GM12878 (cell line): Measurements from ENCODE around the gene ENDOU. TPM values are rescaled to one million over a fixed set of nuclear protein-coding genes. Genes with fewer than 3 reads are reported as not detected.

Experiments
- ATAC-seq: fragments of 200-7000 bp; cut with Tn5 transposase; 3 replicates; pipeline ENCODE4 v1.9.1; 2020; ENCODE audit warnings: mild to moderate bottlenecking, moderate library complexity
- BruUV-seq: library from RNA; stranded (reverse); fragments of 400-500 nt; replicated peaks from 2 replicates; lab custom pipeline; 2021; lab: Mats Ljungman, UMichigan
- CTCF ChIA-PET: fragments of 300-600 bp; sonication (Branson Sonifier 250); formaldehyde crosslinking; extraction: SDS; loops from one replicate; lab custom pipeline; 2021; ENCODE audit warnings: inconsistent platforms; lab: Yijun Ruan, JAX
- POLR2A ChIA-PET: fragments of 350-600 bp; formaldehyde crosslinking; extraction: SDS; loops from one replicate; lab custom pipeline; 2021; ENCODE audit warnings: inconsistent platforms; lab: Charles Lee
- RAD21 ChIA-PET: fragments of 300-600 bp; sonication (Branson Sonifier 250); formaldehyde crosslinking; loops from one replicate; lab custom pipeline; 2023; ENCODE audit warnings: antibody characterized with exemption; ENCODE audit not compliant: unreplicated experiment; lab: Charles Lee
- SMC1A ChIA-PET: fragments of 300-600 bp; sonication (Branson Sonifier 250); formaldehyde crosslinking; loops from one replicate; lab custom pipeline; 2023; ENCODE audit not compliant: unreplicated experiment, uncharacterized antibody; lab: Charles Lee
- DNase-seq: peaks from one replicate; pipeline ENCODE4 v3.0.0-alpha.2; 2011; ENCODE audit warnings: low read depth, low spot score
- FAIRE-seq: peaks from 3 replicates; lab custom pipeline; 2011; peaks lifted over from hg19 to GRCh38; lab: Jason Lieb, UNC
- H2AFZ ChIP-seq: 2 replicates; pipeline ENCODE4 v1.6.0; 2011; ENCODE audit warnings: low read depth, low read length, control low read depth; ENCODE audit not compliant: control insufficient read depth
- H3K27ac ChIP-seq: 2 replicates; pipeline ENCODE4 v1.5.1; 2011; ENCODE audit warnings: control low read depth; ENCODE audit not compliant: control insufficient read depth, insufficient read depth
- H3K27me3 ChIP-seq, 2 experiments: replicated peaks in 1 of 2; 2 replicates each; pipeline versions ENCODE4 v1.6.0 to v1.6.1; 2011; ENCODE audit warnings: low read length in 1 of 2; ENCODE audit not compliant: control insufficient read depth in 2 of 2, insufficient read depth in 2 of 2
- H3K36me3 ChIP-seq, 2 experiments: 2 replicates each; pipeline ENCODE4 v1.5.1; 2011; ENCODE audit warnings: low read length in 1 of 2; ENCODE audit not compliant: control insufficient read depth in 2 of 2, insufficient read depth in 2 of 2
- H3K4me1 ChIP-seq: 2 replicates; pipeline ENCODE4 v1.6.1; 2011; ENCODE audit warnings: mild to moderate bottlenecking, low read length, moderate library complexity, mixed read lengths; ENCODE audit not compliant: control insufficient read depth, insufficient read depth
- H3K4me2 ChIP-seq: 2 replicates; pipeline ENCODE4 v1.6.0; 2011; ENCODE audit warnings: control low read depth; ENCODE audit not compliant: control insufficient read depth, insufficient read depth
- H3K4me3 ChIP-seq: fragments of 200-600 bp; sonication (generic); 2 replicates; pipeline ENCODE4 v1.5.1; 2016
- H3K79me2 ChIP-seq: 2 replicates; pipeline ENCODE4 v1.6.0; 2011; ENCODE audit warnings: low read length; ENCODE audit not compliant: control insufficient read depth, insufficient read depth
- H3K9ac ChIP-seq: 2 replicates; pipeline ENCODE4 v1.8.0; 2011; ENCODE audit warnings: low read length, control low read depth, mixed read lengths; ENCODE audit not compliant: control insufficient read depth, insufficient read depth
- H3K9me3 ChIP-seq: replicated peaks from 3 replicates; pipeline ENCODE4 v1.5.1; 2011; ENCODE audit warnings: mild to moderate bottlenecking, low read length; ENCODE audit not compliant: control insufficient read depth, insufficient read depth
- H4K20me1 ChIP-seq: 2 replicates; pipeline ENCODE4 v1.6.0; 2011; ENCODE audit not compliant: control insufficient read depth, insufficient read depth
- CBFB ChIP-seq: IDR thresholded peaks from 2 replicates; pipeline ENCODE4 v1.6.1; 2016; ENCODE audit warnings: antibody characterized with exemption, low read depth
- CREB1 ChIP-seq: IDR thresholded peaks from 2 replicates; pipeline ENCODE4 v1.6.1; 2012; ENCODE audit warnings: low read depth, mild to moderate bottlenecking, inconsistent platforms
- IKZF2 ChIP-seq, 2 experiments: fragments of 450-650 bp; IDR thresholded peaks; 2 replicates each; pipeline ENCODE4 v1.6.1; 2017; ENCODE audit warnings: mild to moderate bottlenecking in 2 of 2, moderate library complexity in 2 of 2
- KLF5 ChIP-seq: fragments of 450-650 bp; IDR thresholded peaks from 2 replicates; pipeline ENCODE4 v1.6.1; 2014; ENCODE audit warnings: mild to moderate bottlenecking; ENCODE audit not compliant: partially characterized antibody
- MEF2B ChIP-seq: fragments of 450-650 bp; IDR thresholded peaks from 2 replicates; pipeline ENCODE4 v1.6.1; 2018; ENCODE audit warnings: mild to moderate bottlenecking, moderate library complexity; ENCODE audit not compliant: partially characterized antibody, poor library complexity, severe bottlenecking
- MTA2 ChIP-seq: fragments of 450-650 bp; IDR thresholded peaks from 2 replicates; pipeline ENCODE4 v1.6.1; 2016; ENCODE audit warnings: low read depth, mild to moderate bottlenecking, moderate library complexity
- NFIC ChIP-seq: IDR thresholded peaks from 2 replicates; pipeline ENCODE4 v1.6.1; 2012; ENCODE audit warnings: low read depth, mild to moderate bottlenecking, inconsistent platforms, low read length, moderate library complexity
- NR2F1 ChIP-seq: fragments of 450-650 bp; conservative IDR thresholded peaks from 2 replicates; pipeline ENCODE4 v1.6.1; 2017; ENCODE audit warnings: mild to moderate bottlenecking
- RUNX3 ChIP-seq: IDR thresholded peaks from 2 replicates; pipeline ENCODE4 v1.6.1; 2012; ENCODE audit warnings: low read length, inconsistent platforms
- SUZ12 ChIP-seq: fragments of 200-600 bp; sonication (generic); IDR thresholded peaks from one replicate; pipeline ENCODE4 v1.6.1; 2018; ENCODE audit warnings: antibody characterized with exemption, mild to moderate bottlenecking; ENCODE audit not compliant: unreplicated experiment
- WGBS: methylation state at CpG from one replicate; pipeline ENCODE4 v1.1.6; 2016; ENCODE audit warnings: low lambda C conversion rate; ENCODE audit not compliant: insufficient replicate concordance, insufficient coverage; ENCODE audit errors: missing lambda C conversion rate; 5-methylcytosine and 5-hydroxymethylcytosine counted together
- in situ Hi-C: fragments of 300-500 bp; cut with MboI; formaldehyde crosslinking; loops from 9 replicates; pipeline ENCODE4 v1.14.3; 2018; ENCODE audit warnings: mixed read lengths
- intact Hi-C: fragments of 100-400 bp; cut with micrococcal nuclease; formaldehyde crosslinking; loops from one replicate; pipeline ENCODE4 v1.14.2; 2022; ENCODE audit not compliant: unreplicated experiment
- polyA plus RNA-seq, 11 experiments: library from polyadenylated mRNA; depleted of rRNA in 4 of 11; unstranded in 6 of 11; stranded (reverse) in 5 of 11; fragments of >200 nt; fragmentation: Nextera tagmentation in 4 of 11; fragmentation: Illumina TruSeq in 1 of 11; extraction: Ambion mirVana in 4 of 11; extraction: Trizol in 1 of 11; gene quantifications; 1 replicate in 1 of 11; 2 replicates in 10 of 11; pipeline versions ENCODE4 v1.2.1 to v1.2.3, GENCODE V29; 2011 to 2016; ENCODE audit warnings: inconsistent platforms in 2 of 11, missing spikeins in 2 of 11, low read depth in 1 of 11
- total RNA-seq, 4 experiments: library from RNA; depleted of rRNA in 3 of 4; stranded (reverse); fragments of >200 nt in 3 of 4; fragmentation: Illumina TruSeq in 1 of 4; extraction: Trizol in 1 of 4; gene quantifications; 2 replicates each; pipeline versions ENCODE4 v1.2.1 to v1.2.3, GENCODE V29; 2013 to 2021
- TF ChIP-seq, protein P1 (sequence below): fragments of 450-650 bp; IDR thresholded peaks from 2 replicates; pipeline ENCODE4 v1.6.1; 2018; ENCODE audit warnings: mild to moderate bottlenecking, low read depth, moderate library complexity; ENCODE audit not compliant: partially characterized antibody

ENDOU gene
- total and polyA plus RNA-seq, 10 of the 15 experiments (the other 5 are each of a cell fraction or from before 2014, with no cell fraction given), result 0.03 to 0.17 (median 0.10) TPM; not detected in 4

DNA sequence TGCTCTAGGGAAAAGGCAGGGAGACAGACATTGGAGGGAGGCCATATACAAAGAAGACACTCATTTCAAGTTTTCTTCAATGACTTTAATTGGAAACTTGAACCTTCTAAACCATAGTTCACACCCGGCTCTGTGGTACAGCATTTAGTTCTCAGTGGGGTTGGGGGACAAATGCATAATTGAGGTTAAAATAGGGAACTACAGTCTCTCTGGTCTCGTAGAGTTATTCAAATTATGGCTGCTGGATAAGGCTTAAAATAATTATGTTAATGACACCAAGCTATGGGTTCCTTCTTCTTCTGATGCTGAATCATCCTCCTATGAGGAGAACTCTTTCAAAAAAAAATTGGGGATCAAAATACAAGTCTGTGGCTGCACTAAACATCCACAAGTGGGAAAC lies 15.6 kb downstream of the ENDOU start:
- H3K27ac ChIP-seq, result no peak overlapping the region

DNA sequence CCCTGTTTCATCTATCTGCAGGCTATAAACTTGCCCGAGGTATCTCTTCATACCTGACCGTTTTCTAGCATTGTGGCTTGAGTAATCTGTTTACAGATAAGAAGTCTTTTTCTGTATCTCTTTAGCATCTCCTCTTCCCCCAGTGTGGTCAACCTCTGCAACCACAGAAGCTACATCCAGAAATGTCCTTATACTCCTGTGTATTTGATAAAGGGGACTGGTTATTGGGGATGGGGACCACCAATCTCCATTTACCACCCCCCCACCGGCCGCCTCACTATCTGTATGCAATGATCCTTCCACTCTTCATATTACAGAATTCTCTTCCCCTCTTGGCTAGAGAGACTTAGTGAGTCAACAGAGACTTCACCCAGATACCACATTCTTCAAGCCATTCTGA lies 16.1 kb downstream of the ENDOU start:
- no peaks in the 10 kb centered on the region for H3K27me3 ChIP-seq
- H4K20me1 ChIP-seq, result no peaks in the 10 kb centered on the region
- no peak overlapping the region for H3K4me3 ChIP-seq
- H3K9me3 ChIP-seq, result no peaks in the 10 kb centered on the region
- no peak for TF ChIP-seq NR2F1
- TF ChIP-seq RUNX3, result peak; percentile 46; the same call in 1 of the 2 replicates
- TF ChIP-seq, protein P1, sequence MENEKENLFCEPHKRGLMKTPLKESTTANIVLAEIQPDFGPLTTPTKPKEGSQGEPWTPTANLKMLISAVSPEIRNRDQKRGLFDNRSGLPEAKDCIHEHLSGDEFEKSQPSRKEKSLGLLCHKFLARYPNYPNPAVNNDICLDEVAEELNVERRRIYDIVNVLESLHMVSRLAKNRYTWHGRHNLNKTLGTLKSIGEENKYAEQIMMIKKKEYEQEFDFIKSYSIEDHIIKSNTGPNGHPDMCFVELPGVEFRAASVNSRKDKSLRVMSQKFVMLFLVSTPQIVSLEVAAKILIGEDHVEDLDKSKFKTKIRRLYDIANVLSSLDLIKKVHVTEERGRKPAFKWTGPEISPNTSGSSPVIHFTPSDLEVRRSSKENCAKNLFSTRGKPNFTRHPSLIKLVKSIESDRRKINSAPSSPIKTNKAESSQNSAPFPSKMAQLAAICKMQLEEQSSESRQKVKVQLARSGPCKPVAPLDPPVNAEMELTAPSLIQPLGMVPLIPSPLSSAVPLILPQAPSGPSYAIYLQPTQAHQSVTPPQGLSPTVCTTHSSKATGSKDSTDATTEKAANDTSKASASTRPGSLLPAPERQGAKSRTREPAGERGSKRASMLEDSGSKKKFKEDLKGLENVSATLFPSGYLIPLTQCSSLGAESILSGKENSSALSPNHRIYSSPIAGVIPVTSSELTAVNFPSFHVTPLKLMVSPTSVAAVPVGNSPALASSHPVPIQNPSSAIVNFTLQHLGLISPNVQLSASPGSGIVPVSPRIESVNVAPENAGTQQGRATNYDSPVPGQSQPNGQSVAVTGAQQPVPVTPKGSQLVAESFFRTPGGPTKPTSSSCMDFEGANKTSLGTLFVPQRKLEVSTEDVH, result no peak
- peaks cover 32% of the 10 kb centered on the region for H3K4me1 ChIP-seq
- intact Hi-C loops (loop anchor here (10.0 kb wide), 1 partner anchor 1444 kb away; the partner anchor contains the start of gene SLC38A1), in situ Hi-C loops (no loop called here)
- no peak overlapping the region for H3K9ac ChIP-seq
- ChIA-PET SMC1A (interaction anchor here (0.6 to 10.8 kb wide), 6 partner anchors 33 to 548 kb away, joined by 3 to 129 read pairs (median 4); no protein-coding TSS in a partner anchor), POLR2A (interaction anchor here (1.1 kb wide), 1 partner anchor 8 kb away, joined by 4 read pairs; no protein-coding TSS in a partner anchor), CTCF (interaction anchor here (1.9 to 9.7 kb wide), 4 partner anchors 14 to 58 kb away, joined by 7 to 102 read pairs (median 20); partner anchors contain the start of gene RAPGEF3), RAD21 (interaction anchor here (1.3 to 9.0 kb wide), 3 partner anchors 32 to 66 kb away, joined by 3 to 61 read pairs (median 4); no protein-coding TSS in a partner anchor)
- BruUV-seq, result no TSS peak
- ATAC-seq (no peak), DNase-seq (no peak), FAIRE-seq (no peak)
- H3K79me2 ChIP-seq, result peaks cover 22% of the 10 kb centered on the region
- H3K36me3 ChIP-seq, result no peaks in the 10 kb centered on the region
- H3K4me2 ChIP-seq, result peak overlapping the region; percentile 15
- H3K27ac ChIP-seq, result no peak overlapping the region
- no peak overlapping the region for H2AFZ ChIP-seq
- WGBS, result 40% methylated on average over 4 of the region's 4 CpGs

More for the DNA sequence above, 15.6 kb downstream of the ENDOU start:
- H2AFZ ChIP-seq, result no peak overlapping the region
- RAD21 ChIA-PET, result interaction anchor here (0.9 to 9.0 kb wide), 4 partner anchors 32 to 65 kb away, joined by 3 to 61 read pairs (median 5); no protein-coding TSS in a partner anchor
- H3K36me3 ChIP-seq, result no peaks in the 10 kb centered on the region
- H3K9me3 ChIP-seq, result no peaks in the 10 kb centered on the region
- H4K20me1 ChIP-seq, result no peaks in the 10 kb centered on the region
- POLR2A ChIA-PET, result interaction anchor here (0.8 to 1.1 kb wide), 2 partner anchors 9 to 27 kb away, joined by 3 to 4 read pairs; no protein-coding TSS in a partner anchor
- no TSS peak for BruUV-seq
- WGBS, result 20% methylated on average over 2 of the region's 2 CpGs
- TF ChIP-seq KLF5 (no peak), CBFB (no peak), MEF2B (peak; percentile 45), NFIC (peak; percentile 63), SUZ12 (no peak), MTA2 (peak; percentile 52; the same call in 1 of the 2 replicates), IKZF2 (IDR thresholded peaks at IDR 0.05) (0 out of 4 replicates have a peak, but pooled peaks of 1 of the 2 experiments have one; percentile 13), RUNX3 (peak; percentile 55), CREB1 (no peak)
- H3K4me2 ChIP-seq, result peak overlapping the region; percentile 15
- SMC1A ChIA-PET, result interaction anchor here (1.3 to 10.8 kb wide), 5 partner anchors 33 to 502 kb away, joined by 3 to 129 read pairs (median 3); no protein-coding TSS in a partner anchor
- CTCF ChIA-PET, result interaction anchor here (1.2 to 9.7 kb wide), 8 partner anchors 12 to 130 kb away, joined by 4 to 102 read pairs (median 8); partner anchors contain the start of gene RAPGEF3
- DNase-seq (no peak), ATAC-seq (no peak), FAIRE-seq (no peak)
- H3K79me2 ChIP-seq, result peaks cover 20% of the 10 kb centered on the region
- no peak overlapping the region for H3K4me3 ChIP-seq
- H3K4me1 ChIP-seq, result peaks cover 32% of the 10 kb centered on the region
- in situ Hi-C loops, result loop anchor here (5.0 kb wide), 3 partner anchors 68 to 458 kb away; no protein-coding TSS in a partner anchor
- H3K27me3 ChIP-seq, result no peaks in the 10 kb centered on the region
- intact Hi-C loops, result loop anchor here (10.0 kb wide), 1 partner anchor 1445 kb away; the partner anchor contains the start of gene SLC38A1
- H3K9ac ChIP-seq, result no peak overlapping the region
